ENCODE measurements around the gene DPF3. TPM values are rescaled to one million over a fixed set of nuclear protein-coding genes. Genes with fewer than 3 reads are reported as not detected.
A peak's percentile ranks its signal among the peaks of the same experiment; 100 is the strongest.

DPF3 gene
- total and polyA plus RNA-seq, 2 donors (not counting 1 experiment from before 2014, with no cell fraction given) = 3.4 to 10.2 TPM

GRCh38 chr14:72818998-72819397 is 74.9 kb downstream of the DPF3 start:
- TF ChIP-seq EZH2 (IDR thresholded peaks at IDR 0.05; ENCODE audit: borderline replicate concordance, insufficient read depth, low read depth, low read length, poor library complexity, severe bottlenecking) (no peak), CTCF (IDR thresholded peaks at IDR 0.05) (no peak)
- no peaks in the 10 kb centered on the region for H4K20me1 ChIP-seq (ENCODE audit: control insufficient read depth, insufficient read depth, low read length, poor library complexity, severe bottlenecking)
- H3K9me3 Mint-ChIP-seq (ENCODE audit: insufficient read depth) = no peaks in the 10 kb centered on the region
- peaks cover 4 to 8% (median 6%) of the 10 kb centered on the region in 3 donors for H3K9me3 ChIP-seq (ENCODE audit: control extremely low read depth in 1 of 3, control insufficient read depth in 2 of 3, insufficient read depth in 1 of 3, low read length in 2 of 3)
- peaks cover 21 to 22% of the 10 kb centered on the region in 2 donors for H3K4me1 ChIP-seq (ENCODE audit: control insufficient read depth in 2 of 2, insufficient read depth in 2 of 2, low read length in 2 of 2)
- H3K27ac ChIP-seq (ENCODE audit: low read length in 2 of 2) = no peak overlapping the region
- intact Hi-C loops (cut with micrococcal nuclease) = no loop called here
- ChIA-PET CTCF (no interaction called here), POLR2A (no interaction called here)
- no peaks in the 10 kb centered on the region for H3K27me3 ChIP-seq (replicated peaks in 1 of 4; ENCODE audit: control extremely low read depth in 1 of 4, control insufficient read depth in 3 of 4, insufficient read depth in 4 of 4, low read length in 3 of 4)
- DNase-seq (no peak), ATAC-seq (ENCODE audit: low read depth) (no peak)
- H3K4me3 ChIP-seq (ENCODE audit: control extremely low read depth in 1 of 5, extremely low read depth in 1 of 5, insufficient read depth in 1 of 5, low read depth in 2 of 5, low read length in 4 of 5) = no peak overlapping the region
- peaks cover 39% of the 10 kb centered on the region for H3K4me1 Mint-ChIP-seq
- no peak overlapping the region for H3K4me3 Mint-ChIP-seq
- no peak overlapping the region for H3K9ac ChIP-seq (ENCODE audit: low read length)
- H3K27me3 Mint-ChIP-seq = no peaks in the 10 kb centered on the region
- WGBS (ENCODE audit: insufficient coverage) = 90% methylated on average over 1 of the region's 3 CpGs
- peaks cover 33% of the 10 kb centered on the region for H3K79me2 ChIP-seq (ENCODE audit: control insufficient read depth, insufficient read depth, low read length)
- H3K36me3 ChIP-seq (replicated peaks in 1 of 2; ENCODE audit: control extremely low read depth in 1 of 2, control insufficient read depth in 1 of 2, extremely low read depth in 1 of 2, insufficient read depth in 2 of 2, low read length in 1 of 2) = no peaks in the 10 kb centered on the region
- H3K4me2 ChIP-seq (replicated peaks; ENCODE audit: low read depth, low read length, poor library complexity, severe bottlenecking) = no peak overlapping the region
- H3K27ac Mint-ChIP-seq = no peak overlapping the region
- no peak overlapping the region for H2AFZ ChIP-seq (ENCODE audit: insufficient read depth, low read depth, low read length, poor library complexity, severe bottlenecking)

GRCh38 chr14:72816287-72816686 is 77.6 kb downstream of the DPF3 start:
- no CpG with 5 or more reads among the region's 2 CpGs for WGBS (ENCODE audit: insufficient coverage)
- CTCF ChIA-PET = interaction anchor here (0.6 to 1.1 kb wide), 2 partner anchors 27 to 216 kb away, joined by 3 read pairs; no protein-coding TSS in a partner anchor
- no peak overlapping the region for H3K4me3 Mint-ChIP-seq

More at GRCh38 chr14:72816287-72816686, 77.6 kb downstream of the DPF3 start:
- Histone ChIP-seq H3K4me3 (ENCODE audit: control extremely low read depth in 1 of 5, extremely low read depth in 1 of 5, insufficient read depth in 1 of 5, low read depth in 2 of 5, low read length in 4 of 5) (no peak overlapping the region), H3K9ac (ENCODE audit: low read length) (no peak overlapping the region), H3K27ac (ENCODE audit: low read length in 2 of 2) (no peak overlapping the region), H3K4me2 (replicated peaks; ENCODE audit: low read depth, low read length, poor library complexity, severe bottlenecking) (peak overlapping the region; percentile 2), H3K9me3 (ENCODE audit: control extremely low read depth in 1 of 3, control insufficient read depth in 2 of 3, insufficient read depth in 1 of 3, low read length in 2 of 3) (peaks cover 4 to 9% (median 8%) of the 10 kb centered on the region in 3 donors), H4K20me1 (ENCODE audit: control insufficient read depth, insufficient read depth, low read length, poor library complexity, severe bottlenecking) (no peaks in the 10 kb centered on the region), H3K79me2 (ENCODE audit: control insufficient read depth, insufficient read depth, low read length) (peaks cover 45% of the 10 kb centered on the region), H2AFZ (ENCODE audit: insufficient read depth, low read depth, low read length, poor library complexity, severe bottlenecking) (no peak overlapping the region), H3K36me3 (replicated peaks in 1 of 2; ENCODE audit: control extremely low read depth in 1 of 2, control insufficient read depth in 1 of 2, extremely low read depth in 1 of 2, insufficient read depth in 2 of 2, low read length in 1 of 2) (no peaks in the 10 kb centered on the region), H3K4me1 (ENCODE audit: control insufficient read depth in 2 of 2, insufficient read depth in 2 of 2, low read length in 2 of 2) (peaks cover 21 to 22% of the 10 kb centered on the region in 2 donors), H3K27me3 (replicated peaks in 1 of 4; ENCODE audit: control extremely low read depth in 1 of 4, control insufficient read depth in 3 of 4, insufficient read depth in 4 of 4, low read length in 3 of 4) (no peaks in the 10 kb centered on the region)
- ATAC-seq (ENCODE audit: low read depth) (no peak), DNase-seq (no peak)
- Mint-ChIP-seq H3K27me3 (no peaks in the 10 kb centered on the region), H3K27ac (no peak overlapping the region), H3K4me1 (peaks cover 43% of the 10 kb centered on the region), H3K9me3 (ENCODE audit: insufficient read depth) (no peaks in the 10 kb centered on the region)
- intact Hi-C loops (cut with micrococcal nuclease) = no loop called here
- POLR2A ChIA-PET = no interaction called here
- TF ChIP-seq EZH2 (IDR thresholded peaks at IDR 0.05; ENCODE audit: borderline replicate concordance, insufficient read depth, low read depth, low read length, poor library complexity, severe bottlenecking) (no peak), CTCF (IDR thresholded peaks at IDR 0.05) (no peak)

Data from B cell (primary cell).